WTC11 (cell line): Measurements from ENCODE around the gene BBS5. TPM values are rescaled to one million over a fixed set of nuclear protein-coding genes. Genes with fewer than 3 reads are reported as not detected.

ENCODE experiments used
- ATAC-seq: fragments of 200-7000 bp; cut with Tn5 transposase; 2 replicates; pipeline ENCODE4 v1.10.0; 2021; ENCODE audit warnings: mild to moderate bottlenecking, moderate library complexity
- CTCF ChIA-PET: fragments of 300-600 bp; sonication (Branson Sonifier 250); formaldehyde crosslinking; loops from one replicate; lab custom pipeline; 2021; ENCODE audit warnings: antibody characterized with exemption; lab: Charles Lee
- POLR2A ChIA-PET: fragments of 350-600 bp; sonication (Branson Sonifier 250); formaldehyde crosslinking; loops from one replicate; lab custom pipeline; 2021; ENCODE audit warnings: antibody characterized with exemption; lab: Charles Lee
- DNase-seq: peaks from one replicate; pipeline ENCODE4 v3.0.0; 2021; ENCODE audit warnings: low spot score
- H3K27ac Mint-ChIP-seq: 2 replicates; pipeline ENCODE4 v1.8.0; 2021; ENCODE audit warnings: mixed read lengths
- H3K27me3 Mint-ChIP-seq: 2 replicates; pipeline ENCODE4 v1.8.0; 2021; ENCODE audit warnings: low read depth, mild to moderate bottlenecking, moderate library complexity, mixed read lengths
- H3K36me3 Mint-ChIP-seq: 2 replicates; pipeline ENCODE4 v1.8.0; 2021; ENCODE audit warnings: mixed read lengths
- H3K4me1 Mint-ChIP-seq: 2 replicates; pipeline ENCODE4 v1.8.0; 2022; ENCODE audit warnings: mixed read lengths
- H3K4me3 Mint-ChIP-seq: 2 replicates; pipeline ENCODE4 v1.8.0; 2021; ENCODE audit warnings: mild to moderate bottlenecking, moderate library complexity, mixed read lengths
- H3K9me3 Mint-ChIP-seq: 2 replicates; pipeline ENCODE4 v1.8.0; 2021; ENCODE audit warnings: mixed read lengths
- AFF4 ChIP-seq: sonication (generic); formaldehyde crosslinking; IDR thresholded peaks from 2 replicates; pipeline ENCODE4 v1.8.1; 2023; ENCODE audit warnings: mild to moderate bottlenecking, missing genetic modification reagents, borderline replicate concordance
- ARID4B ChIP-seq: sonication (generic); formaldehyde crosslinking; IDR thresholded peaks from 2 replicates; pipeline ENCODE4 v1.8.0; 2023; ENCODE audit warnings: missing genetic modification reagents, mild to moderate bottlenecking, borderline replicate concordance
- ATF6 ChIP-seq: sonication (generic); formaldehyde crosslinking; IDR thresholded peaks from 2 replicates; pipeline ENCODE4 v1.8.1; 2023; ENCODE audit warnings: mild to moderate bottlenecking, missing genetic modification reagents
- ETV6 ChIP-seq: sonication (generic); formaldehyde crosslinking; IDR thresholded peaks from 2 replicates; pipeline ENCODE4 v1.8.1; 2022; ENCODE audit warnings: mild to moderate bottlenecking, missing genetic modification reagents
- FOXJ3 ChIP-seq: sonication (generic); formaldehyde crosslinking; IDR thresholded peaks from 2 replicates; pipeline ENCODE4 v1.9.0; 2021; ENCODE audit warnings: missing genetic modification reagents, mild to moderate bottlenecking, borderline replicate concordance
- FOXP1 ChIP-seq: sonication (generic); formaldehyde crosslinking; IDR thresholded peaks from 2 replicates; pipeline ENCODE4 v1.8.0; 2022; ENCODE audit warnings: missing genetic modification reagents, mild to moderate bottlenecking, moderate library complexity, borderline replicate concordance
- GRHL2 ChIP-seq: fragments of 250-450 bp; sonication (Bioruptor Pico); IDR thresholded peaks from 2 replicates; pipeline ENCODE4 v1.8.0; 2022; ENCODE audit warnings: mild to moderate bottlenecking, moderate library complexity; ENCODE audit not compliant: insufficient replicate concordance, severe bottlenecking
- GTF2I ChIP-seq: fragments of 250-450 bp; sonication (Bioruptor Pico); conservative IDR thresholded peaks from 2 replicates; pipeline ENCODE4 v1.4.0; 2021; ENCODE audit warnings: mild to moderate bottlenecking
- HMGXB4 ChIP-seq: sonication (generic); formaldehyde crosslinking; IDR thresholded peaks from 2 replicates; pipeline ENCODE4 v1.8.1; 2023; ENCODE audit warnings: mild to moderate bottlenecking, moderate library complexity, missing genetic modification reagents
- KAT7 ChIP-seq: sonication (generic); formaldehyde crosslinking; IDR thresholded peaks from 2 replicates; pipeline ENCODE4 v1.8.1; 2023; ENCODE audit warnings: missing genetic modification reagents, mild to moderate bottlenecking, borderline replicate concordance
- OVOL2 ChIP-seq: fragments of 250-450 bp; sonication (Bioruptor Pico); IDR thresholded peaks from 2 replicates; pipeline ENCODE4 v1.9.0; 2021; ENCODE audit warnings: mild to moderate bottlenecking, borderline replicate concordance
- TEAD1 ChIP-seq: sonication (generic); formaldehyde crosslinking; IDR thresholded peaks from 2 replicates; pipeline ENCODE4 v1.8.0; 2022; ENCODE audit warnings: mild to moderate bottlenecking, missing genetic modification reagents
- ZNF423 ChIP-seq: fragments of 250-450 bp; sonication (Bioruptor Pico); IDR thresholded peaks from 2 replicates; pipeline ENCODE4 v2.1.2; 2022; ENCODE audit warnings: mild to moderate bottlenecking, moderate library complexity
- total RNA-seq: library from RNA; stranded (reverse); gene quantifications from 3 replicates; pipeline ENCODE4 v1.2.3, GENCODE V29; 2021
- TF ChIP-seq, protein P1 (sequence below): sonication (generic); formaldehyde crosslinking; IDR thresholded peaks from 2 replicates; pipeline ENCODE4 v1.8.0; 2022; ENCODE audit warnings: mild to moderate bottlenecking, missing genetic modification reagents

The BBS5 gene
- total RNA-seq, 1 experiment from 2014 or later = 0.90 TPM

- Mint-ChIP-seq H3K36me3 (peaks cover 8% of the 10 kb centered on the region; the same call in 1 of the 2 replicates), H3K27me3 (no peaks in the 10 kb centered on the region), H3K4me3 (no peak within 1 kb of the TSS), H3K4me1 (peaks cover 9% of the 10 kb centered on the region), H3K27ac (no peak within 1 kb of the TSS), H3K9me3 (peaks cover 6% of the 10 kb centered on the region)
- DNase-seq (no peak), ATAC-seq (peak; percentile 48)
- ChIA-PET POLR2A (no interaction called here), CTCF (interaction anchor here (1.1 kb wide), 1 partner anchor 30 kb away, joined by 4 read pairs; the partner anchor contains the start of gene BBS5)
- TF ChIP-seq HMGXB4 (CRISPR knock-in tag) = no peak
- no peak for TF ChIP-seq ZNF423 (CRISPR knock-in tag)
- TF ChIP-seq TEAD1 (CRISPR knock-in tag) = no peak
- TF ChIP-seq OVOL2 (CRISPR knock-in tag) = no peak
- no peak for TF ChIP-seq FOXJ3 (CRISPR knock-in tag)
- TF ChIP-seq FOXP1 = no peak
- no peak for TF ChIP-seq AFF4
Measured at GRCh38 chr2:169509298-169509885, 30.1 kb downstream of the BBS5 start, which contains the start of gene KLHL41. Gene KLHL41, plus strand, starts transcription at chr2:169509702. Its CDS starts 77 bp downstream, at chr2:169509779.

DNA sequence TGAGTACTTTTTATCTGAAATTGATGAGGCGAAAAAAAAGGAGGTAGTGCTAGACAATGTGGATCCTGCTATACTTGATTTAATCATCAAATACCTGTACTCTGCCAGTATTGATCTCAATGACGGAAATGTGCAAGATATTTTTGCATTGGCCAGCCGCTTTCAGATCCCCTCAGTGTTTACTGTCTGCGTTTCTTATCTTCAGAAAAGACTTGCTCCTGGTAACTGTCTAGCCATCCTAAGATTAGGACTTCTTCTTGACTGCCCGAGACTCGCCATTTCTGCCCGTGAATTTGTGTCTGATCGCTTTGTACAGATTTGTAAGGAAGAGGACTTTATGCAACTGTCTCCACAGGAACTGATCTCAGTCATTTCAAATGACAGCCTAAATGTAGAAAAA lies 30.7 kb downstream of the BBS5 start:
- ChIA-PET CTCF (interaction anchor here (1.1 kb wide), 1 partner anchor 30 kb away, joined by 4 read pairs; the partner anchor contains the start of gene BBS5), POLR2A (no interaction called here)
- Mint-ChIP-seq H3K4me1 (peaks cover 9% of the 10 kb centered on the region), H3K36me3 (peaks cover 4% of the 10 kb centered on the region; the same call in 1 of the 2 replicates), H3K27me3 (no peaks in the 10 kb centered on the region), H3K27ac (no peak overlapping the region), H3K9me3 (peaks cover 4% of the 10 kb centered on the region; the same call in 1 of the 2 replicates), H3K4me3 (no peak overlapping the region)
- DNase-seq = no peak
- ATAC-seq = no peak
- TF ChIP-seq GRHL2 (CRISPR knock-in tag) (no peak), ETV6 (no peak), ATF6 (CRISPR knock-in tag) (no peak), GTF2I (CRISPR knock-in tag) (no peak), FOXJ3 (CRISPR knock-in tag) (no peak), KAT7 (no peak), ARID4B (CRISPR knock-in tag) (no peak)
- TF ChIP-seq, protein P1, sequence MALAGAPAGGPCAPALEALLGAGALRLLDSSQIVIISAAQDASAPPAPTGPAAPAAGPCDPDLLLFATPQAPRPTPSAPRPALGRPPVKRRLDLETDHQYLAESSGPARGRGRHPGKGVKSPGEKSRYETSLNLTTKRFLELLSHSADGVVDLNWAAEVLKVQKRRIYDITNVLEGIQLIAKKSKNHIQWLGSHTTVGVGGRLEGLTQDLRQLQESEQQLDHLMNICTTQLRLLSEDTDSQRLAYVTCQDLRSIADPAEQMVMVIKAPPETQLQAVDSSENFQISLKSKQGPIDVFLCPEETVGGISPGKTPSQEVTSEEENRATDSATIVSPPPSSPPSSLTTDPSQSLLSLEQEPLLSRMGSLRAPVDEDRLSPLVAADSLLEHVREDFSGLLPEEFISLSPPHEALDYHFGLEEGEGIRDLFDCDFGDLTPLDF (CRISPR knock-in tag) = no peak
